HFFc6 (cell line): ENCODE measurements around the gene UNC93B1. TPM values are rescaled to one million over a fixed set of nuclear protein-coding genes. Genes with fewer than 3 reads are reported as not detected.

Experiments
- DNase-seq: peaks from one replicate; pipeline ENCODE4 v3.0.0-alpha.2; 2018
- H3K27ac Mint-ChIP-seq: 2 replicates; pipeline ENCODE4 v1.8.0; 2020; ENCODE audit warnings: mild to moderate bottlenecking, mixed read lengths
- H3K27me3 Mint-ChIP-seq: 2 replicates; pipeline ENCODE4 v1.8.0; 2021; ENCODE audit warnings: mild to moderate bottlenecking, moderate library complexity, mixed read lengths; ENCODE audit not compliant: insufficient read depth
- H3K36me3 Mint-ChIP-seq: 2 replicates; pipeline ENCODE4 v1.8.0; 2021; ENCODE audit warnings: low read depth, mixed read lengths
- H3K4me1 Mint-ChIP-seq: 2 replicates; pipeline ENCODE4 v1.8.0; 2020; ENCODE audit warnings: low read depth, mixed read lengths
- H3K4me3 Mint-ChIP-seq: 2 replicates; pipeline ENCODE4 v1.8.0; 2020; ENCODE audit warnings: mild to moderate bottlenecking, moderate library complexity, mixed read lengths
- H3K9me3 Mint-ChIP-seq: 2 replicates; pipeline ENCODE4 v1.8.0; 2020; ENCODE audit warnings: mild to moderate bottlenecking, mixed read lengths
- CTCF ChIP-seq: fragments of 200-600 bp; sonication (generic); IDR thresholded peaks from 2 replicates; pipeline ENCODE4 v1.5.0; 2021; ENCODE audit warnings: antibody characterized with exemption, mild to moderate bottlenecking
- total RNA-seq, 6 experiments: library from RNA; stranded (reverse); fragmentation: NEBNext Ultra II Directional; extraction: Animal tissue kit (Norgen Biotek cat#: 25700); gene quantifications; 2 replicates in 1 of 6; 3 replicates in 5 of 6; pipeline ENCODE4 v1.2.3, GENCODE V29; 2021

UNC93B1 gene
- total RNA-seq, 6 experiments from 2014 or later, result 17.2 to 23.0 (median 19.9) TPM

- Mint-ChIP-seq H3K4me3 (no peak overlapping the region), H3K27ac (no peak overlapping the region), H3K4me1 (peaks cover 39% of the 10 kb centered on the region), H3K27me3 (peaks cover 20% of the 10 kb centered on the region), H3K36me3 (peaks cover 25% of the 10 kb centered on the region), H3K9me3 (no peaks in the 10 kb centered on the region)
- no peak for DNase-seq
- no peak for TF ChIP-seq CTCF
Observed at GRCh38 chr11:68021167-68021787, 17.4 kb upstream of the UNC93B1 start.

- Mint-ChIP-seq H3K27ac (peak overlapping the region; percentile 55), H3K4me1 (peaks cover 35% of the 10 kb centered on the region), H3K9me3 (no peaks in the 10 kb centered on the region), H3K27me3 (peaks cover 20% of the 10 kb centered on the region), H3K4me3 (no peak overlapping the region), H3K36me3 (peaks cover 18% of the 10 kb centered on the region)
- peak; percentile 69 for TF ChIP-seq CTCF
- DNase-seq, result no peak
Observed at GRCh38 chr11:68020575-68020974, 16.7 kb upstream of the UNC93B1 start.

GRCh38 chr11:68019486-68019885 is 15.6 kb upstream of the UNC93B1 start:
- peaks cover 7% of the 10 kb centered on the region; the same call in 1 of the 2 replicates for H3K36me3 Mint-ChIP-seq
- H3K4me3 Mint-ChIP-seq, result no peak overlapping the region
- no peaks in the 10 kb centered on the region for H3K9me3 Mint-ChIP-seq
- H3K27ac Mint-ChIP-seq, result no peak overlapping the region
- H3K27me3 Mint-ChIP-seq, result peaks cover 20% of the 10 kb centered on the region
- TF ChIP-seq CTCF, result no peak
- no peak for DNase-seq
- H3K4me1 Mint-ChIP-seq, result peaks cover 39% of the 10 kb centered on the region

- Mint-ChIP-seq H3K9me3 (no peaks in the 10 kb centered on the region), H3K4me3 (no peak overlapping the region), H3K27ac (peak overlapping the region; percentile 42; the same call in 1 of the 2 replicates), H3K36me3 (no peaks in the 10 kb centered on the region; the same call in none of the 2 replicates), H3K4me1 (peaks cover 40% of the 10 kb centered on the region), H3K27me3 (peaks cover 20% of the 10 kb centered on the region)
- no peak for TF ChIP-seq CTCF
- no peak for DNase-seq
Observed at GRCh38 chr11:68018730-68019190, 14.9 kb upstream of the UNC93B1 start.

GRCh38 chr11:68017980-68018729 is 14.3 kb upstream of the UNC93B1 start:
- Mint-ChIP-seq H3K36me3 (peaks cover 4% of the 10 kb centered on the region), H3K4me1 (peaks cover 46% of the 10 kb centered on the region), H3K9me3 (no peaks in the 10 kb centered on the region), H3K27ac (peak overlapping the region; percentile 43; the same call in 1 of the 2 replicates), H3K27me3 (peaks cover 24% of the 10 kb centered on the region), H3K4me3 (no peak overlapping the region)
- no peak for DNase-seq
- TF ChIP-seq CTCF, result no peak
